Uterus (tissue), 4 donors: ENCODE measurements around the gene OR52N2. TPM values are rescaled to one million over a fixed set of nuclear protein-coding genes. Genes with fewer than 3 reads are reported as not detected.

ENCODE experiments used
- DNase-seq, 2 donors: peaks; one replicate each; pipeline ENCODE4 v3.0.0-alpha.2; 2019 to 2020
- H3K27ac ChIP-seq, 2 donors: fragments of 200-600 bp; sonication (generic); 1 replicate in 1 of 2; 2 replicates in 1 of 2; pipeline ENCODE4 v1.5.1; 2016 to 2018
- H3K27me3 ChIP-seq, 2 donors: fragments of 200-600 bp; sonication (generic); one replicate each; pipeline ENCODE4 v1.5.1; 2018 to 2019; ENCODE audit warnings: control low read depth in 1 of 2
- H3K36me3 ChIP-seq, 2 donors: fragments of 200-600 bp; sonication (generic); one replicate each; pipeline ENCODE4 v1.5.1; 2019; ENCODE audit warnings: control low read depth in 1 of 2
- H3K4me1 ChIP-seq, 2 donors: fragments of 200-600 bp; sonication (generic); one replicate each; pipeline ENCODE4 v1.5.1; 2018 to 2019; ENCODE audit warnings: control low read depth in 1 of 2
- H3K4me3 ChIP-seq, 2 donors: fragments of 200-600 bp; sonication (generic); 1 replicate in 1 of 2; 2 replicates in 1 of 2; pipeline ENCODE4 v1.5.1; 2018 to 2019; ENCODE audit warnings: mild to moderate bottlenecking in 1 of 2
- H3K9me3 ChIP-seq, 2 donors: fragments of 200-600 bp; sonication (generic); one replicate each; pipeline ENCODE4 v1.5.1; 2019; ENCODE audit warnings: control low read depth in 1 of 2
- CTCF ChIP-seq, 4 experiments: fragments of 200-600 bp in 2 of 4; fragments of 450-650 bp in 2 of 4; sonication (generic) in 2 of 4; IDR thresholded peaks; one replicate each; pipeline ENCODE4 v1.5.1; 2016 to 2019; ENCODE audit warnings: antibody characterized with exemption in 4 of 4, mild to moderate bottlenecking in 2 of 4, moderate library complexity in 1 of 4
- POLR2A ChIP-seq, 2 donors: fragments of 450-650 bp; IDR thresholded peaks; one replicate each; pipeline ENCODE4 v1.6.1; 2016; ENCODE audit warnings: antibody characterized with exemption in 2 of 2, mild to moderate bottlenecking in 1 of 2, moderate library complexity in 1 of 2
- intact Hi-C: fragments of 100-400 bp; cut with DNase I; formaldehyde crosslinking; loops from one replicate; pipeline ENCODE4 v1.15.1; 2023; ENCODE audit warnings: low total_unique reads
- total RNA-seq, 4 donors: library from RNA; depleted of rRNA in 3 of 4; stranded (reverse); fragments of >200 nt in 3 of 4; gene quantifications; one replicate each; pipeline versions ENCODE4 v1.1.0 to v1.2.4, GENCODE V29; 2014 to 2023
- donor health status: DM: yes; HTN: yes; CAD: no.

The OR52N2 gene
- not detected for total RNA-seq

GRCh38 chr11:5808500-5809121 is at the start of gene OR52N2:
TSS of gene OR52N2 (plus strand) at chr11:5808924. CDS start at chr11:5820336, 11,412 bp downstream.
- H3K27ac ChIP-seq, result no peak within 1 kb of the TSS

GRCh38 chr11:5767056-5767455 is 41.7 kb upstream of the OR52N2 start:
- DNase-seq, result no peak
- TF ChIP-seq POLR2A (IDR thresholded peaks at IDR 0.05) (no peak), CTCF (IDR thresholded peaks at IDR 0.05) (no peak)
- Histone ChIP-seq H3K4me1 (no peaks in the 10 kb centered on the region), H3K36me3 (no peaks in the 10 kb centered on the region), H3K4me3 (no peak overlapping the region), H3K27me3 (no peaks in the 10 kb centered on the region), H3K27ac (no peak overlapping the region), H3K9me3 (no peaks in the 10 kb centered on the region)
- intact Hi-C loops, result no loop called here

More at GRCh38 chr11:5808500-5809121, at the start of gene OR52N2:
- no peaks in the 10 kb centered on the region for H3K27me3 ChIP-seq
- H3K36me3 ChIP-seq, result no peaks in the 10 kb centered on the region
- intact Hi-C loops, result no loop called here
- no peaks in the 10 kb centered on the region for H3K9me3 ChIP-seq
- H3K4me1 ChIP-seq, result no peaks in the 10 kb centered on the region
- H3K4me3 ChIP-seq, result peak within 1 kb of the TSS; percentile 19 to 32
- TF ChIP-seq CTCF (IDR thresholded peaks at IDR 0.05), result peak; percentile 73 to 85 (median 81)
- no peak for TF ChIP-seq POLR2A (IDR thresholded peaks at IDR 0.05)
- peak; percentile 68 for DNase-seq

- Histone ChIP-seq H3K4me3 (no peak within 1 kb of the TSS), H3K36me3 (no peaks in the 10 kb centered on the region), H3K4me1 (no peaks in the 10 kb centered on the region), H3K27ac (no peak within 1 kb of the TSS), H3K9me3 (no peaks in the 10 kb centered on the region), H3K27me3 (no peaks in the 10 kb centered on the region)
- TF ChIP-seq CTCF (IDR thresholded peaks at IDR 0.05), result no peak
- no peak for TF ChIP-seq POLR2A (IDR thresholded peaks at IDR 0.05)
- DNase-seq, result no peak
- intact Hi-C loops, result no loop called here
These were observed 25.5 kb upstream of the OR52N2 start, which contains the start of gene OR52N5 for GRCh38 chr11:5783255-5783654. TSS of gene OR52N5 (minus strand) at chr11:5783355. CDS start at chr11:5778634, 4,721 bp downstream.

- H3K27ac ChIP-seq, result no peak within 1 kb of the TSS
- intact Hi-C loops, result no loop called here
- no peak for TF ChIP-seq CTCF (IDR thresholded peaks at IDR 0.05)
- TF ChIP-seq POLR2A (IDR thresholded peaks at IDR 0.05), result no peak
- H3K9me3 ChIP-seq, result no peaks in the 10 kb centered on the region
- H3K27me3 ChIP-seq, result no peaks in the 10 kb centered on the region
- H3K36me3 ChIP-seq, result no peaks in the 10 kb centered on the region
- no peaks in the 10 kb centered on the region for H3K4me1 ChIP-seq
- H3K4me3 ChIP-seq, result no peak within 1 kb of the TSS
- no peak for DNase-seq
These were observed 17.6 kb upstream of the OR52N2 start, which contains the start of gene OR52N1 for GRCh38 chr11:5791165-5791564. TSS of gene OR52N1 (minus strand) at chr11:5791265. CDS start at chr11:5788816, 2,449 bp downstream.

- intact Hi-C loops, result no loop called here
- no peaks in the 10 kb centered on the region for H3K4me1 ChIP-seq
- no peaks in the 10 kb centered on the region for H3K9me3 ChIP-seq
- H3K27ac ChIP-seq, result no peak overlapping the region
- no peak for DNase-seq
- no peak for TF ChIP-seq CTCF (IDR thresholded peaks at IDR 0.05)
- TF ChIP-seq POLR2A (IDR thresholded peaks at IDR 0.05), result no peak
- H3K27me3 ChIP-seq, result no peaks in the 10 kb centered on the region
- H3K36me3 ChIP-seq, result no peaks in the 10 kb centered on the region
- H3K4me3 ChIP-seq, result no peak overlapping the region
These were observed 12.2 kb upstream of the OR52N2 start for GRCh38 chr11:5796541-5796940.
